GM10266 (cell line): ENCODE measurements around the gene CAPN3.

ENCODE experiments used
- DNase-seq: peaks from one replicate; pipeline ENCODE4 v3.0.0; 2012; ENCODE audit errors: extremely low spot score
- CTCF ChIP-seq: IDR thresholded peaks from 2 replicates; pipeline ENCODE4 v1.5.1; 2012; ENCODE audit warnings: mild to moderate bottlenecking, low read depth; ENCODE audit not compliant: control insufficient read depth, insufficient read depth; ENCODE audit errors: missing control alignments

CAPN3 gene

GRCh38 chr15:42402455-42403205 is 43.3 kb downstream of the CAPN3 start:
- DNase-seq, result no peak
- no peak for TF ChIP-seq CTCF

GRCh38 chr15:42403389-42403788 is 44.1 kb downstream of the CAPN3 start:
- DNase-seq, result no peak

GRCh38 chr15:42404461-42405235 is 45.3 kb downstream of the CAPN3 start:
- no peak for TF ChIP-seq CTCF
- DNase-seq, result no peak

More at GRCh38 chr15:42403389-42403788, 44.1 kb downstream of the CAPN3 start:
- no peak for TF ChIP-seq CTCF

- no peak for TF ChIP-seq CTCF
- DNase-seq, result no peak
Observed at GRCh38 chr15:42405863-42406482, 46.7 kb downstream of the CAPN3 start.

- TF ChIP-seq CTCF, result no peak
- DNase-seq, result no peak
Observed at GRCh38 chr15:42408178-42408577, 48.9 kb downstream of the CAPN3 start.

GRCh38 chr15:42409011-42409410 is 49.7 kb downstream of the CAPN3 start:
- TF ChIP-seq CTCF, result no peak
- no peak for DNase-seq
